Mucosa of descending colon (tissue), 3 donors: ENCODE data around the gene TRAM2. TPM values are rescaled to one million over a fixed set of nuclear protein-coding genes. Genes with fewer than 3 reads are reported as not detected.

Source experiments
- ATAC-seq: fragments of 200-7000 bp; cut with Tn5 transposase; one replicate; pipeline ENCODE4 v1.9.1; 2020; ENCODE audit warnings: mild to moderate bottlenecking, moderate library complexity
- DNase-seq, 3 donors: peaks; one replicate each; pipeline ENCODE4 v3.0.0-alpha.2; 2020
- H3K36me3 ChIP-seq: fragments of 200-600 bp; one replicate; pipeline ENCODE4 v1.8.0; 2021; ENCODE audit warnings: low read depth, mild to moderate bottlenecking
- H3K4me1 ChIP-seq: fragments of 200-600 bp; one replicate; pipeline ENCODE4 v1.8.0; 2021; ENCODE audit warnings: low read depth, mild to moderate bottlenecking
- H3K4me3 ChIP-seq: fragments of 200-600 bp; one replicate; pipeline ENCODE4 v1.8.0; 2021; ENCODE audit warnings: mild to moderate bottlenecking
- H3K9me3 ChIP-seq: fragments of 200-600 bp; one replicate; pipeline ENCODE4 v1.8.0; 2021; ENCODE audit warnings: mild to moderate bottlenecking
- intact Hi-C, 2 donors: fragments of 100-400 bp; cut with DNase I in 1 of 2; cut with micrococcal nuclease in 1 of 2; formaldehyde crosslinking; loops; one replicate each; pipeline versions ENCODE4 v1.11.0 to v1.11.1; 2022; cut with DNase I, micrococcal nuclease
- total RNA-seq, 3 donors: library from RNA; stranded (reverse); fragmentation: NEBNext Ultra II Directional in 2 of 3; extraction: Animal tissue kit (Norgen Biotek cat#: 25700) in 2 of 3; gene quantifications; one replicate each; pipeline versions ENCODE4 v1.2.1 to v1.2.4, GENCODE V29; 2021 to 2023
- TF ChIP-seq, protein P1 (sequence below): fragments of 200-600 bp; IDR thresholded peaks from one replicate; pipeline ENCODE4 v1.8.0; 2022; ENCODE audit warnings: antibody characterized with exemption, mild to moderate bottlenecking
- donor health status: DM: no; HTN: no; CAD: no; lungs with moderate emphysema.
- donor health status: DM: no; HTN: no; CAD: no.
- donor health status: DM: no; HTN: yes; CAD: no.

Gene TRAM2
- total RNA-seq, 3 donors from 2014 or later: 20.3 to 25.0 (median 24.1) TPM

DNA sequence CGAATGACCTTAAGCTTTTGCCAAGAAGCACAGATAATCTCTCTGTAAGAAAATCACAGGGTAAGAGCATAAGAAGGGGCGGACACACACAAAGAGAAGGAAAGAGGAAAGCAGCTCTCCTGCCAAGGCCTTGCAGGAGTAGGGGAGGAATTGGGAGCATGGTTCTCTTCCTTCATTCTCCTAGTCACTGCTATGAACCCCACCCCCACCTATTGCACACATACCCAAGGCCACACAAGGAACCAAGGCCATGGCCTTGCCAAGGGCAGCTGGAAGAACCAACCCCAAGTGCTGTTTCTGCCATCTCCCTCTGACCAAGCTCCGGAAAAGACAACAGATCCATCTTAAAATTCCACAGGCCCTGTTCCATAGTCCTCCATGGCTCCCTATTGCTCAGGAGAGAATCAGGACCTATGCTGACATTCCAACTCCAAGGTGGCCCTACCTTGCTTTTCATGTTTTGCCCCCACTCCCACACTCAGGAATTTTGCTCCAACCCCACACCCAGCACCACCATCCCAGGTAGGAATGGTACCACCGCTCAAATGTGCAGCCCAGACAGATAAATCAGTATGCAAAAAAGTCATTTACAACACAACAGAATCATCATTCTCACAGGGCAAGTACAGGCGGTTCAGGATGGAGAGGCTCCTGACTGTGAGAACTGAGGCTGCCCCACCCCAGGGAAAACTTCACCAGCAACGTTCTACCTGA, 31.3 kb downstream of the TRAM2 start:
- no peak for DNase-seq
- no peak for ATAC-seq
- TF ChIP-seq, protein P1, sequence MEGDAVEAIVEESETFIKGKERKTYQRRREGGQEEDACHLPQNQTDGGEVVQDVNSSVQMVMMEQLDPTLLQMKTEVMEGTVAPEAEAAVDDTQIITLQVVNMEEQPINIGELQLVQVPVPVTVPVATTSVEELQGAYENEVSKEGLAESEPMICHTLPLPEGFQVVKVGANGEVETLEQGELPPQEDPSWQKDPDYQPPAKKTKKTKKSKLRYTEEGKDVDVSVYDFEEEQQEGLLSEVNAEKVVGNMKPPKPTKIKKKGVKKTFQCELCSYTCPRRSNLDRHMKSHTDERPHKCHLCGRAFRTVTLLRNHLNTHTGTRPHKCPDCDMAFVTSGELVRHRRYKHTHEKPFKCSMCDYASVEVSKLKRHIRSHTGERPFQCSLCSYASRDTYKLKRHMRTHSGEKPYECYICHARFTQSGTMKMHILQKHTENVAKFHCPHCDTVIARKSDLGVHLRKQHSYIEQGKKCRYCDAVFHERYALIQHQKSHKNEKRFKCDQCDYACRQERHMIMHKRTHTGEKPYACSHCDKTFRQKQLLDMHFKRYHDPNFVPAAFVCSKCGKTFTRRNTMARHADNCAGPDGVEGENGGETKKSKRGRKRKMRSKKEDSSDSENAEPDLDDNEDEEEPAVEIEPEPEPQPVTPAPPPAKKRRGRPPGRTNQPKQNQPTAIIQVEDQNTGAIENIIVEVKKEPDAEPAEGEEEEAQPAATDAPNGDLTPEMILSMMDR: no peak
- H3K4me1 ChIP-seq: peaks cover 52% of the 10 kb centered on the region
- H3K4me3 ChIP-seq: no peak overlapping the region
- intact Hi-C loops: no loop called here
- no peaks in the 10 kb centered on the region for H3K9me3 ChIP-seq
- no peaks in the 10 kb centered on the region for H3K36me3 ChIP-seq

DNA sequence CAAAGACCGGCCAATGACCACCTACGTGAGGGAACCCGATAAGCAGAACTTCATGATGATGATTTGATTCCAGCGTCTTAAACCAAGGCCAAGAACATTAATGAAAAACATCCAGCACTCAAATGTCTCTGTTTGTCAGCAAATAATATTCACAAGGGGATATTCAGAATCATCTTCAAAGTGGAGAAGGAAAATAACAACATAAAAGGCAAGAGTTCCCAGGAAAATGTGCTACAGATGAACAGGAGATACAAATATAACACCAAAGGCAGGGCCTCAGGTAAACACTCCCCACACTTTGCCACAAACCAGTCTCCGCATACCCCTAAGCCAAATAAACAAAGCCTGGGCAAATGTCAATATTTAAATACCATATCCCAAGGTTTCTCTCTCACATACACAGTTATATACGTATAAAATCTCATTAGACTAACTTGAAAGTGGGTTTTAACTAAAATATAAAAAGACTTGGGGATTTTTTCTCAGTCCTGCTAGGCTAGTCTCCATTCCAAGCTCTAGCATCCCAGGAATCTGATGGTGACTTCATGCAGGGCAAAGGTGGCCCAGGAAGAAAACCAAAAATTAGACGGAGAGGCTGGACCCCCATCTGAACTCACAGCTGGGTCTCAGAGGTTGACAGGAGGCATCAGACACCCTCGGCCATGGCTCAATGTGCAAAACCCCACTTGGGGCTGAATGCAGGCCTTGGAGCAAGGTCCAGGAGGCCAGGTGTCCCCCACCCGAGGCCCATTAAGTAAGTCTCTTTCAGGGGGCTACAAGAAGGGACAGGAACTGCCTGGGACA, 32.1 kb downstream of the TRAM2 start:
- ATAC-seq (no peak), DNase-seq (no peak)
- H3K9me3 ChIP-seq: no peaks in the 10 kb centered on the region
- H3K4me3 ChIP-seq: no peak overlapping the region
- no peaks in the 10 kb centered on the region for H3K36me3 ChIP-seq
- TF ChIP-seq, protein P1: no peak
- intact Hi-C loops: no loop called here
- H3K4me1 ChIP-seq: peaks cover 44% of the 10 kb centered on the region

DNA sequence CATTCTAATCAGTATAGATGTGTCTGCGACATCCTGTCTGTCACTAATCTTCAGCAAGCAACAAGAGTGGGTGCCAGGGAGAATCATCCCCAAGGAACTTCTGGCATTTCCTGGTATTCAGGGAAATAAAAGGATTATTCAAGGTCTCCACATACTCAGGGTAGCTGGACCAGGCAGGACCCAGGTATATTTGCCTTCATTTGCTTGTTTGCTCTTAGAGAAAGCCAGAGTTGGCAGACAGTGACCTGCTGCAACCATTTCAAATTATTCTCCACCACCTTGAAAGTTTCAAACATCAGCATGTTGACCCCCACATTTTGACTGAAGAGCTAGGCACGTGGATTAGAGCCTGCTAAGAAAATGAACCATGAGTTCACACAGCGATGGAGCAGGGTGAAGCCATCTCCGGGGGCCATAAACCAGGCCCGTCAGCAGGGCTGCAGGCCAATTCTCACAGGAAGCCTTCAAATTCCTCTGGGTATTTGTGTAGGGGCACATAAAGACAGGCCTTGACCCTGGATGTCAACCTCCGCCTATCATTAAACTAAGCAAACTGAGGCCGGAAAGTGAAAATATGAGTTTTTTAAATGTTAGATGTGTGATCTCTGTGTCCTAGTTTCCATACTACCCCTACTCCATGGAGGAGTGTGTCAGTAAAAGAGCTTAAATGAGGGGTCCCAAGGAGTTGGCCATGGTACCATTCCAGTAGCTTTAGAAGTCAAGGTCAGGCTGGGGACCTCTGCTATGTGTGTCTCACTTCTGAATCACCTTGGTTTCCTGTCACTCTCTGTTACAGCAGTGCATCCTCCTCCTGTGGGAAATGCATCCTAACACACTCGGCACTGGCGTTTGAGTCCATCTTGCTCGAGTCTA, 32.9 kb downstream of the TRAM2 start:
- Histone ChIP-seq H3K4me3 (no peak overlapping the region), H3K4me1 (peaks cover 39% of the 10 kb centered on the region), H3K36me3 (no peaks in the 10 kb centered on the region), H3K9me3 (no peaks in the 10 kb centered on the region)
- TF ChIP-seq, protein P1: no peak
- ATAC-seq (peak; percentile 25), DNase-seq (no peak)
- intact Hi-C loops: no loop called here

DNA sequence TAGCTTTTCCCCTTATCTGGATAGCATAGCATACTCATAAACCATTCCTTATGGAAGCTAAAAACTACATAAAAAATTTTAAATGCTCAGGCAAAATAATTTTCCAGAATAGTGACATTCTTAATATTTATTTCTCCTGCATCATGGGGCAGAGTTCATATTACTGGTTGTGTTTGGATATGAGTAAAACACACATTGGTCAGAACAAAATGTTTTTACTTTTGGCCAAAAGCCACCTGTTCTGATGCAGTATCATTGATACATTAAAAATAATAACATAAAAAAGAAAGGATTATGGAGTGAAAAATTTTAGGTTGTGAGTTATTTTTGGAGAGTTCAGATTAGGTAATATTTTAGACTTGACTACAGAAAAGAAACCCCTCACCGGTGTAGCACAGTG, 33.6 kb downstream of the TRAM2 start:
- ATAC-seq (no peak), DNase-seq (no peak)
- H3K9me3 ChIP-seq: no peaks in the 10 kb centered on the region
- TF ChIP-seq, protein P1: no peak
- peaks cover 32% of the 10 kb centered on the region for H3K4me1 ChIP-seq
- H3K36me3 ChIP-seq: no peaks in the 10 kb centered on the region
- no peak overlapping the region for H3K4me3 ChIP-seq
- intact Hi-C loops: no loop called here

DNA sequence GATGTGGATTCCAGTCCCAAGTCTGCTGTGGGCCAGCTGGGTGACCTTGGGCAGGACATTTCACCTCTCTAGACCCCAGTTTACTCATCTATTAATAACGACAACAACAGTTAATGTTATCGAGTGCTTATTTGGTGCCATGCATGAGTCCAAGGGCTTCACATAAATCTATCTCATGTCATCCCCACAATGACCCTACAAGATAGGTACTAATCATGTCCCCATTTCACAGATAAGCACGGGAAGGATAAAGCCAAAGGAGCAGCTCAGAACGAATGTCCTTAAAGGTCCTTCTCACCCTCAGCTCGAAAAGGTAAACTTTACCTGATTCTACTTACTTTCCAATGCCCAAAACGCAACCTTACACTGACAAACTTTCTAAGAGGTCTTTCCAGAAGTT, 35.7 kb downstream of the TRAM2 start:
- DNase-seq (no peak), ATAC-seq (no peak)
- TF ChIP-seq, protein P1: no peak
- H3K4me3 ChIP-seq: no peak overlapping the region
- intact Hi-C loops: no loop called here
- H3K4me1 ChIP-seq: peaks cover 22% of the 10 kb centered on the region
- H3K36me3 ChIP-seq: no peaks in the 10 kb centered on the region
- H3K9me3 ChIP-seq: no peaks in the 10 kb centered on the region
